GM12872 (cell line): ENCODE measurements around the gene RIPPLY3.

Source experiments
- TF ChIP-seq, protein P1 (sequence below): IDR thresholded peaks from 3 replicates; pipeline ENCODE4 v1.5.1; 2011; ENCODE audit warnings: low read depth, mild to moderate bottlenecking, low read length, moderate library complexity; ENCODE audit not compliant: insufficient read depth

The RIPPLY3 gene

DNA sequence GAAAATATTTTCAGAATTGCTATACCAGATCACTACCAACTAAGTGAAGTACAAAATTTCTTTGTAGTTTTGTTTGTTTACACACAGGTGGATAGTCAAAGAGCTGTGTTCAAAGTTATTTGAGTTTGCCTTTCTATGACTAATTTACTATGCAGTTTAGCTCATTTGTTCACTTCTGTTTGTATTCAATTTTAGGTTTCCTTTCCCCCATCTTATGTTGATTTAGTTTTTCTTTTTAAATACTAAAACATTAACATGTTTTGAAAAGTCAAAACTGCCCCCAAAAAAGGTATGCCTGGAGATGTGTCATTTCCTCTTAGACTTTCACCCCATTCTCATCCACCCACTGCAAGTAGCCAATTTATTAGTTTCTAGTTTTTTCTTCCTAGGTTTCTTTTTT is 18.7 kb upstream of the RIPPLY3 start:
- TF ChIP-seq, protein P1, sequence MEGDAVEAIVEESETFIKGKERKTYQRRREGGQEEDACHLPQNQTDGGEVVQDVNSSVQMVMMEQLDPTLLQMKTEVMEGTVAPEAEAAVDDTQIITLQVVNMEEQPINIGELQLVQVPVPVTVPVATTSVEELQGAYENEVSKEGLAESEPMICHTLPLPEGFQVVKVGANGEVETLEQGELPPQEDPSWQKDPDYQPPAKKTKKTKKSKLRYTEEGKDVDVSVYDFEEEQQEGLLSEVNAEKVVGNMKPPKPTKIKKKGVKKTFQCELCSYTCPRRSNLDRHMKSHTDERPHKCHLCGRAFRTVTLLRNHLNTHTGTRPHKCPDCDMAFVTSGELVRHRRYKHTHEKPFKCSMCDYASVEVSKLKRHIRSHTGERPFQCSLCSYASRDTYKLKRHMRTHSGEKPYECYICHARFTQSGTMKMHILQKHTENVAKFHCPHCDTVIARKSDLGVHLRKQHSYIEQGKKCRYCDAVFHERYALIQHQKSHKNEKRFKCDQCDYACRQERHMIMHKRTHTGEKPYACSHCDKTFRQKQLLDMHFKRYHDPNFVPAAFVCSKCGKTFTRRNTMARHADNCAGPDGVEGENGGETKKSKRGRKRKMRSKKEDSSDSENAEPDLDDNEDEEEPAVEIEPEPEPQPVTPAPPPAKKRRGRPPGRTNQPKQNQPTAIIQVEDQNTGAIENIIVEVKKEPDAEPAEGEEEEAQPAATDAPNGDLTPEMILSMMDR = no peak

DNA sequence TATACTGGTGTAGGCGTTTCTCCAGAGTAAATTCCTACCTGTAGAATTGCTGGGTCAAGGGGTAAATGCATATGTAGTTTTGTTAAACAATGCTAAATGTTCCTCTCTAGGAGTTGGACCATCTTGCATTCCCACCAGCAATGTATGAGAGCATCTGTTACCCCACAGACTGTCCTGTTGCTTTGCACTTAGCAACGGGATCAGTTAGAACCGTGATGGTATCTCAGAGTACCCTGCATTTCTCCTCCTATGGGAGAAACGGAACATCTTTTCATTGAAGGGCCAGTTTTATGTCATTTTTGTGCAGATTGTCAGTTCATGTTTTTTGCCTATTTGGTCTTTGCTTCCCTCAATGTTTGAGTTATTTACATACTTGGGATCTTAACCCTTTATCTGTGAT is 18.0 kb upstream of the RIPPLY3 start:
- TF ChIP-seq, protein P1 = no peak

DNA sequence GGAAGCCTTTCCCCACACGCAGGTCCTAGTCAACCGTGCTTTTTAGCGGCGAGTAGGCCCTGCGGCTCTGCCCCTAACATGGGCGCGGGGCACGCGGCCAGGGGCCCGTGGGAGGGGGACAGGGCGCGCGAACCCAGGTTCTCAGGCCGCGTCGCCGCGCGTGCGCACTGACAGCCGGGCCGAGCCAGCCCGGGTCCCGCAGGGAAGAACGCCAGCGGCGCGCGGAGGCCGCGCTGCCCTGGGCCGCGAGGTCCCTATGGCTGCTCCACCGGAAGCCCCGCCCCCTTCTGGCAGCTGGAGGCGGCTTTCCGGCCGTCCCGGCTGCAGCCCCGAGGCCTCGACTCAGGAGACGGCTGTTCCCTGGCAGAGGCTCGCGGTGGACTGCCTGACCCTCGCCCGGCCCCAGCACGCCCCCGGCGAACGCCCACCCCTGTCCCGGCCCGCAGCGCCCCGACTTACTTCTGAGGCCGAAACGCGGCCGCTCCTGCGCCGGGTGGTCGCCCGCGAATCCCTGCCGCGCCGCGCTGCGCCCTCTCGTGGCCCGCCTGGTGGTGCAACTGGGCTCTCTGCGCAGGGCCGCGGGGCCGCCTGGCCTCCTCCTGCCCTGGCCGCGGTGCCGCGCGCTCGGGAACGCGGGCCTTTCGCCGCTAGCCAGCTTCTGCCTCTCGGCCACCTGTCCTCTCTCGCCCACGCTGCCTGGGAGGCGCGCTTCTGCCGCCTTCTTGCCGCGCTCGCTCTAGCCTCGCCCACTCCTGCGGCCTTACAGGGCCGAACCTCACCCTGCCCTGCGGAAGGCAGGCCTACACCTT is 16.6 kb upstream of the RIPPLY3 start:
- TF ChIP-seq, protein P1 = peak; percentile 70; the same call in 2 of the 3 replicates

DNA sequence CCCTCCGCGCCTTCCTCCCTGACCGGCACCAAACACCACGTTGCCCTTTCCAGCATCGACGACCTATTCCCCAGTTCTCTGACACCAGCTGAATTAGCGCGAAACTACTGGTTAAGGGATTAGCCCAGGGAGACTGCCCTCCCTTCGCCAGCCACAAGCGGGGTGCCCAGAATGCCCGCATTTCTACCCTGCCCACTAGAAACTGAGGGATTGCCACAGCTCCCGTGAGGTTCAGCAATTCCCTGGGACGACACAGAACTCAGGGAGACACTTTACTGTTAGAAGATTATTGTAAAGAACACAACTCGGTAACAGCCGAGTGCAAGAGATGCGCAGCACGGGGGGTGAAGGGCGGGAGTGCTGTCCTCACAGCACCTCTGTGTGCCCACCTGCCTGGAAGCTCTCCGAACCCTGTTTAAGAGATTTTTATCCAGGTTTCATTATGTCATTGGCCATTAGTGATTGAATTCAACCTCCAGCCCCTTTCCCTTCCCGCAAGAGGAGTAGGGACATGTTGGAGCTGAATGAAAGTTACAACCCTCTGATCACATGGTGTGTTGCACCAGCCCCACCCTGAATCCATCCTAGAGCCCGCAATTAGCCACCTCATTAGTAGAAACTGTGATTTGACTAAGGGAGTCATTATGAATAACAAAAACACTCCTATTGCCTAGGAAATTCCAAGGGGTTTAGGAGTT is 15.8 kb upstream of the RIPPLY3 start:
- TF ChIP-seq, protein P1 = no peak

DNA sequence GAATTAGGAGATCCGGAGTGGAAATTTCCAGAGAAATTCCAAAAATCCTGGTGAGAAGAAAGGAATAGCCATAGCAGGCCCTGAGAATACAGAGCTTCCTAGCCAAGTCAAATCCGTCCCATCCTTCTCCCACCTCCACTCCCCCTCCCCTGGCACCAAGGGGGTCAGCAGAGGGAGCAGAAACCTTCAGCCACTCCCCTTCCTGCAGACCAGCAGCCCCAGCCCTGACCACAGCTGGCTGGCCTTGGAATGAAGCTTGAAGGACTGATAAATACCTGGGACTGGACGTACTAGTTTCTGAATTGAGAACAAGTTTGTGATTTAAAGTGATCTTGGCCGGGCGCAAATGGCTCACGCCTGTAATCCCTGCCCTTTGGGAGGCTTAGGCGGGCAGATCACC is 13.8 kb upstream of the RIPPLY3 start:
- TF ChIP-seq, protein P1 = no peak

DNA sequence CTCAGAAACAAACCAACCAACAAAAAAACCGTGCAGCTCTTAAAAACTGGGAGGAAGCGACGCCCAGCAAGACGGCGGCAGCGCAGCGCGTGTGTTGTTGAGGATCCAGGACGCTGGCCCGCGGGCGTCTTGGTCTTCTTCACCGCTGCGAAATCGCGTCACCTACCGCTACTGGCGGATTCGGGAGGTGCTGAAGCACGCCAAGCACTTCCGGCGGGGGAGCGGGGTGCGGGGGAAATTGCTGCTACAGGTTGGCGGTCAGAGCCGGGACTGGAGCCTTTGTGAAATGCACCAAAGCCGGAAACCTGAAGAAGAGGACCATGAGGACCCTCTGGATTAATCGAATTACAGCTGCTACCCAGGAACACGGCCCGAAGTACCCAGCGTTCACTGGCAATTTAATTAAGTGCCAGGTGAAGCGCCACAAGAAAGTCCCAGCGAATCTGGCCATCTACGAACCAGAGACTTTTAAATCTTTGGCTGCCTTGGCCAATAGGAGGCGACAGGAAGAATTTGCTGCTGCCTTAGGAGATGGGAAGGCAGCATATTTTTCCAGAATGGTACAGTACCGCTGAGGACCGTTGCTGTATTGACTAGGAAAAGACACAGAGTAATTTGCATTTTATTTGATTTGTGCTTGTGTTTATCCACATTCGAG is 11.9 kb upstream of the RIPPLY3 start:
- TF ChIP-seq, protein P1 = no peak
